ENCODE measurements around the gene PRKCA.

Gene PRKCA

DNA sequence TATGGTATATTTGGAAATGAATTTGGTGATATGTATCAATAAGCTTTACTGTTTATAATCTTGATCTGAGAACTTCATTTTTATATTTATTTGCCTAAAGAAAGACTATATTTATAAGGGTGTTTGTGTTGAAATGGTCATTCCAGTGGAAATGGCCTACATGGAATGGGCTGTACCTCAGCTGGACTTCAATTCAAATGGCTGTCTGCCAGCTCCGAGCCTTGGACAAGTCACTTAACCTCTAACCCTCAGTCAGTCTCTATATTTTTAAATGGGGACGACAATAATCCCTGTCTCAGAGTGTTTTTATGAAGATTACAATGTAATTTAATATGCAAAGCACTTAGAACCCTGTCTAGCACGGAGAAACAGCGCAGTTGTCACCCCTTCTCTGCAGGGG, 271.7 kb downstream of the PRKCA start:
- no peak for DNase-seq (ENCODE audit: low spot score)
- TF ChIP-seq, protein P1, sequence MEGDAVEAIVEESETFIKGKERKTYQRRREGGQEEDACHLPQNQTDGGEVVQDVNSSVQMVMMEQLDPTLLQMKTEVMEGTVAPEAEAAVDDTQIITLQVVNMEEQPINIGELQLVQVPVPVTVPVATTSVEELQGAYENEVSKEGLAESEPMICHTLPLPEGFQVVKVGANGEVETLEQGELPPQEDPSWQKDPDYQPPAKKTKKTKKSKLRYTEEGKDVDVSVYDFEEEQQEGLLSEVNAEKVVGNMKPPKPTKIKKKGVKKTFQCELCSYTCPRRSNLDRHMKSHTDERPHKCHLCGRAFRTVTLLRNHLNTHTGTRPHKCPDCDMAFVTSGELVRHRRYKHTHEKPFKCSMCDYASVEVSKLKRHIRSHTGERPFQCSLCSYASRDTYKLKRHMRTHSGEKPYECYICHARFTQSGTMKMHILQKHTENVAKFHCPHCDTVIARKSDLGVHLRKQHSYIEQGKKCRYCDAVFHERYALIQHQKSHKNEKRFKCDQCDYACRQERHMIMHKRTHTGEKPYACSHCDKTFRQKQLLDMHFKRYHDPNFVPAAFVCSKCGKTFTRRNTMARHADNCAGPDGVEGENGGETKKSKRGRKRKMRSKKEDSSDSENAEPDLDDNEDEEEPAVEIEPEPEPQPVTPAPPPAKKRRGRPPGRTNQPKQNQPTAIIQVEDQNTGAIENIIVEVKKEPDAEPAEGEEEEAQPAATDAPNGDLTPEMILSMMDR (IDR thresholded peaks at IDR 0.05; ENCODE audit: extremely low read depth, missing control alignments) = no peak

GRCh38 chr17:66576473-66576872, 274.1 kb downstream of the PRKCA start:
- TF ChIP-seq, protein P1 (IDR thresholded peaks at IDR 0.05; ENCODE audit: extremely low read depth, missing control alignments) = no peak
- DNase-seq (ENCODE audit: low spot score) = no peak

GRCh38 chr17:66577041-66577440, 274.6 kb downstream of the PRKCA start:
- TF ChIP-seq, protein P1 (IDR thresholded peaks at IDR 0.05; ENCODE audit: extremely low read depth, missing control alignments) = no peak

DNA sequence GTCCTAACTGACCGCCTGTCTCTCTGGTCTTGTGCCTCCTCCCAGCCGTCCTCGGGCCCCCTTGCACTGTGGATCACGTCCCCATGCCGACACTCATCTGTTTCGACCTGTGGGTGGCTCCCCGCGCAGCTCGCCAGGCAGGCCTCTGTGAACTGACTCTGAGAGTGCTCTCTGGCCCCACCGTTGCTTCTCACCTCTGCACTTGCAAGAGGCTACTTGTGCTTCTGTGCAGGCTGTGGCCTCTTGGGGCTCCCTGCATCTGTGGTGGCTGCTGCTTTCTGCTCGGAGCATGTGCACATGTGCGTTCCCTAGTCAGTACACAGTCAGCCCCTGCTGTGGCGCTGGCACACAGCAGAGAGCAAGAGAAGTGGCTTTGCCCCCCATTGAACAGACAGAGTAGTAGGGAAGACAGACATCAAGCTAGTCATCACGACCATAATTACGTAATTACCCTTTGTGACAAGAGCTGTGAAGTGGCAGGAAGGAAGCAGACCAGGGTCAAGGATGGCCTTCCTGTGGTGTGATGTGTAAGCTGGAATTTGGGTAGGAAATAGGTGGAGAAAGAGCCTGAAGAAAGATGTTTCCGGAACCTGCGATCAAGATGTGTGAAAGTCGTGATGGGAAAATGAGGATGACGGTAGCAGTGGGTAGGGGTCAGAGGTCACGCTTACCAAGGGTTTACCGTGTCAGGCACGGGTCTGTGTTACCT, 276.5 kb downstream of the PRKCA start:
- DNase-seq (ENCODE audit: low spot score) = no peak
- TF ChIP-seq, protein P1 (IDR thresholded peaks at IDR 0.05; ENCODE audit: extremely low read depth, missing control alignments) = no peak

More at GRCh38 chr17:66577041-66577440, 274.6 kb downstream of the PRKCA start:
- no peak for DNase-seq (ENCODE audit: low spot score)

GRCh38 chr17:66579556-66579955, 277.1 kb downstream of the PRKCA start:
- DNase-seq (ENCODE audit: low spot score) = no peak
- TF ChIP-seq, protein P1 (IDR thresholded peaks at IDR 0.05; ENCODE audit: extremely low read depth, missing control alignments) = no peak

DNA sequence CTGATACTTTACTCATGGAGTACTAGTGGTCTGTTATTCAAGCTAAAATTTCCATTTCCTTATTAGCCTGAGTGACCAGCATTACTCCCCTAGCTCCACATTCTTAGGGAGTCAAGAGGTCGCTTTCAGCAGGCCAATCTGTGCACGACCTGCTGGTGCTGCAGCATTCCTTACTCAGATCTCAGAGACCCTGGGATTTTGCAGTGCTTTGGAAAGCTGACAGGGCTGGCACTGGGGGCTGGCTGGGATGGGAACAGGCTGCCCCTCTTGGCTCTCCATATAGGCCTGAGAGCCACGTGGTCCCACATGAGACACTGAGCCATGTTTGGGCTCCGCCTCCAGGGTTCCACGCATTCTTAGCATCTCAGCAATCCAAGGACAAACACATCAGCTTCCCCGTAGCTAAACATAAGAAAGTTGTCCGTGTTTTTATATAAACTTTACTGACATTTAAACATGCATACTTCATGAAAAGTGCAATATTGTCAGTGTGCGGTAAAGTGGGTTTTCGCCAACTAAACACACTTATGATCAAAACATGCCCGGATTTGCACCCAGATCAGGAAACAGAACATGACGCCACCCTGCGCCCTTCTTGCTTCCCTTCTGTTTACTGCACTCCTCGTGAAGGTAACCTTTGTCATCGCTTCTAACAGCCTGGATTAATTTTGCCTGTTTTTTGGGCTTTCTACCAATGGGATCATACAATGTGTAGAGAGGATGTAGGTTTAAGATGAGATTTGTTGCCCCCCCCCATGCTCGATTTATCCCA, 278.0 kb downstream of the PRKCA start:
- TF ChIP-seq, protein P1 (IDR thresholded peaks at IDR 0.05; ENCODE audit: extremely low read depth, missing control alignments) = no peak
- DNase-seq (ENCODE audit: low spot score) = no peak

GRCh38 chr17:66580956-66581391, 278.6 kb downstream of the PRKCA start:
- TF ChIP-seq, protein P1 (IDR thresholded peaks at IDR 0.05; ENCODE audit: extremely low read depth, missing control alignments) = no peak
- no peak for DNase-seq (ENCODE audit: low spot score)

Measured in GM20000 (cell line).